Trophoblast cell (in vitro differentiated cells and primary cell): ENCODE measurements around the gene DCLRE1C.
A peak's percentile ranks its signal among the peaks of the same experiment; 100 is the strongest.

Source experiments
- DNase-seq, 2 donors: peaks; one replicate each; pipeline ENCODE4 v3.0.0-alpha.2; 2016
- H2AFZ ChIP-seq: 2 replicates; pipeline ENCODE4 v1.6.1; 2013; ENCODE audit warnings: low read length, moderate library complexity, mild to moderate bottlenecking; ENCODE audit not compliant: insufficient read depth, poor library complexity
- H2AK5ac ChIP-seq: 2 replicates; pipeline ENCODE4 v1.6.1; 2013; ENCODE audit warnings: mild to moderate bottlenecking, low read length
- H2BK120ac ChIP-seq: 2 replicates; pipeline ENCODE4 v1.6.1; 2013; ENCODE audit warnings: low read length, mild to moderate bottlenecking, moderate library complexity; ENCODE audit not compliant: insufficient read depth, poor library complexity
- H2BK12ac ChIP-seq: 2 replicates; pipeline ENCODE4 v1.6.1; 2013; ENCODE audit warnings: mild to moderate bottlenecking, low read length, moderate library complexity
- H2BK5ac ChIP-seq: 2 replicates; pipeline ENCODE4 v1.6.1; 2013; ENCODE audit warnings: low read length, low read depth, moderate library complexity, mild to moderate bottlenecking; ENCODE audit not compliant: poor library complexity
- H3K14ac ChIP-seq: 2 replicates; pipeline ENCODE4 v1.6.1; 2013; ENCODE audit warnings: mild to moderate bottlenecking, low read length
- H3K18ac ChIP-seq: 2 replicates; pipeline ENCODE4 v1.6.1; 2013; ENCODE audit warnings: mild to moderate bottlenecking, low read length
- H3K23ac ChIP-seq: 2 replicates; pipeline ENCODE4 v1.6.1; 2013; ENCODE audit warnings: low read length
- H3K27ac ChIP-seq: 2 replicates; pipeline ENCODE4 v1.5.1; 2013; ENCODE audit warnings: low read depth, mild to moderate bottlenecking, inconsistent platforms, low read length, moderate library complexity
- H3K27me3 ChIP-seq: 2 replicates; pipeline ENCODE4 v1.6.1; 2013; ENCODE audit warnings: inconsistent platforms, mild to moderate bottlenecking, low read length, moderate library complexity; ENCODE audit not compliant: insufficient read depth
- H3K36me3 ChIP-seq, 2 experiments: 1 replicate in 1 of 2; 2 replicates in 1 of 2; pipeline ENCODE4 v1.6.1; 2013; ENCODE audit warnings: low read length in 2 of 2, mild to moderate bottlenecking in 2 of 2, moderate library complexity in 1 of 2; ENCODE audit not compliant: insufficient read depth in 2 of 2, control insufficient read depth in 1 of 2
- H3K4ac ChIP-seq: 2 replicates; pipeline ENCODE4 v1.6.1; 2013; ENCODE audit warnings: low read depth, mild to moderate bottlenecking, low read length, moderate library complexity
- H3K4me1 ChIP-seq, 2 experiments: 1 replicate in 1 of 2; 2 replicates in 1 of 2; pipeline ENCODE4 v1.6.1; 2013; ENCODE audit warnings: low read length in 2 of 2, mild to moderate bottlenecking in 2 of 2, moderate library complexity in 1 of 2; ENCODE audit not compliant: insufficient read depth in 2 of 2, control insufficient read depth in 1 of 2
- H3K4me2 ChIP-seq: 2 replicates; pipeline ENCODE4 v1.6.1; 2013; ENCODE audit warnings: inconsistent platforms, mild to moderate bottlenecking, low read length, moderate library complexity
- H3K4me3 ChIP-seq: 2 replicates; pipeline ENCODE4 v1.5.1; 2013; ENCODE audit warnings: mild to moderate bottlenecking, low read depth, low read length, inconsistent platforms
- H3K79me1 ChIP-seq: one replicate; pipeline ENCODE4 v1.6.1; 2013; ENCODE audit warnings: low read length
- H3K79me2 ChIP-seq: 2 replicates; pipeline ENCODE4 v1.6.1; 2013; ENCODE audit warnings: low read length, mild to moderate bottlenecking; ENCODE audit not compliant: control insufficient read depth, insufficient read depth, poor library complexity
- H3K9ac ChIP-seq: 2 replicates; pipeline ENCODE4 v1.6.1; 2013; ENCODE audit warnings: mild to moderate bottlenecking, low read length
- H3K9me3 ChIP-seq: 2 replicates; pipeline ENCODE4 v1.6.1; 2013; ENCODE audit warnings: low read depth, mild to moderate bottlenecking, control low read depth, inconsistent platforms, low read length; ENCODE audit not compliant: insufficient read depth
- H4K12ac ChIP-seq: 2 replicates; pipeline ENCODE4 v1.6.1; 2013; ENCODE audit warnings: low read depth, mild to moderate bottlenecking, low read length, moderate library complexity
- H4K8ac ChIP-seq: 2 replicates; pipeline ENCODE4 v1.6.1; 2013; ENCODE audit warnings: low read depth, mild to moderate bottlenecking, low read length, moderate library complexity
- H4K91ac ChIP-seq: one replicate; pipeline ENCODE4 v1.6.1; 2013; ENCODE audit warnings: low read depth, mild to moderate bottlenecking, low read length, moderate library complexity
- WGBS: extraction: QIAGEN DNeasy Blood & Tissue Kit; methylation state at CpG from one replicate; pipeline ENCODE4 v1.1.7; 2013; ENCODE audit warnings: missing lambda C conversion rate; ENCODE audit not compliant: insufficient read length, insufficient coverage; ENCODE audit errors: extremely low coverage; 5-methylcytosine and 5-hydroxymethylcytosine counted together

Gene DCLRE1C

DNA sequence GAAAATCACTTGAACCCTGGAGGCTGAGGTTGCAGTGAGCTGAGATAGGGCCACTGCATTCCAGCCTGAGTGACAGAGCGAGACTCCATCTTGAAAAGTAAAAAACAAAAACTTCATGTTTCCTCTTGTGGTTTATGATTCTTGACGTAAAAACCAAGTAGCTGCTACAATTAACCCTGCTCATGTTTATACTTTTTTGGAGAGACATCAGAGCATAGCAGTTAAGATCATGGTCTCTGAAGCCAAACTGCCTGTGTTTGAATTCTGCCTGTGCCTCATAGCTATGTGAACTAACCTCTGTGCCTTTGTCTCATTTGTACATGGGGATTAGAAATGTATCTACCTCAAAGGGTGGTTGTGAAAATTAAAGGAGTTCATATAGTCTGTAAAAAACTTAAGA, 48.0 kb downstream of the DCLRE1C start:
- no peak overlapping the region for H3K4me2 ChIP-seq
- H3K27ac ChIP-seq, result no peak overlapping the region
- no peak for DNase-seq
- H3K4ac ChIP-seq, result no peak overlapping the region
- no peaks in the 10 kb centered on the region for H3K27me3 ChIP-seq
- H3K9ac ChIP-seq, result no peak overlapping the region
- H4K12ac ChIP-seq, result no peak overlapping the region
- no peak overlapping the region for H2BK120ac ChIP-seq
- WGBS, result no CpG with 5 or more reads among the region's 2 CpGs
- H2BK12ac ChIP-seq, result no peak overlapping the region
- no peak overlapping the region for H2AK5ac ChIP-seq
- H3K4me3 ChIP-seq, result no peak overlapping the region
- no peak overlapping the region for H3K14ac ChIP-seq
- H3K18ac ChIP-seq, result no peak overlapping the region
- no peak overlapping the region for H2AFZ ChIP-seq
- no peaks in the 10 kb centered on the region for H3K79me1 ChIP-seq
- H2BK5ac ChIP-seq, result no peak overlapping the region
- no peak overlapping the region for H4K91ac ChIP-seq
- H3K4me1 ChIP-seq, result no peaks in the 10 kb centered on the region
- H4K8ac ChIP-seq, result no peak overlapping the region
- no peaks in the 10 kb centered on the region for H3K79me2 ChIP-seq
- no peak overlapping the region for H3K23ac ChIP-seq
- H3K9me3 ChIP-seq, result peaks cover under 1% of the 10 kb centered on the region
- H3K36me3 ChIP-seq, result peaks cover 14 to 22% of the 10 kb centered on the region in 2 experiments

DNA sequence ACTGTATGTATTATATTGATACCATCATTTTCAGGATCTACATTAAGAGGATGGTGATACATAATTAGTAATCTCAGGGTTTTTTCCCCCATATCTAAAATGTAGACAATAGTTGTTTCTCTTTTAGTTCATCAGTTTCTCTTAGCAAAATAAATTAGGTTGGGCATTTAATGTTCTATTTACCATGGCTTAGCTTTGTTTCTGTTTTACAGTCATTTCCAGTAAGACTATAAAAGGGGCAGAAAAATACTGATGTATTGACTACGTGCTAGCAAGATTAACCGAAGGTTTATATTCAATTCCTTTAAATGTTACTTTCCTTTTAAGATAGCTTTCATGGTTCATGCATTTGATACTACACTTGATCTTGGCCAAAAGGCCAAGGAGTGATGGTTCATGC, 49.0 kb downstream of the DCLRE1C start:
- Histone ChIP-seq H4K12ac (no peak overlapping the region), H3K23ac (no peak overlapping the region), H3K79me1 (no peaks in the 10 kb centered on the region), H2AFZ (no peak overlapping the region), H3K27ac (no peak overlapping the region), H4K91ac (no peak overlapping the region), H3K4me1 (no peaks in the 10 kb centered on the region), H2BK12ac (no peak overlapping the region), H3K14ac (no peak overlapping the region), H3K36me3 (peaks cover 14 to 16% of the 10 kb centered on the region in 2 experiments), H3K9ac (no peak overlapping the region), H3K4ac (no peak overlapping the region), H3K4me2 (no peak overlapping the region), H2AK5ac (no peak overlapping the region), H3K27me3 (no peaks in the 10 kb centered on the region), H3K4me3 (no peak overlapping the region), H4K8ac (no peak overlapping the region), H3K18ac (no peak overlapping the region), H3K79me2 (no peaks in the 10 kb centered on the region), H2BK120ac (no peak overlapping the region), H3K9me3 (no peaks in the 10 kb centered on the region), H2BK5ac (no peak overlapping the region)
- no CpG with 5 or more reads among the region's 2 CpGs for WGBS
- no peak for DNase-seq

DNA sequence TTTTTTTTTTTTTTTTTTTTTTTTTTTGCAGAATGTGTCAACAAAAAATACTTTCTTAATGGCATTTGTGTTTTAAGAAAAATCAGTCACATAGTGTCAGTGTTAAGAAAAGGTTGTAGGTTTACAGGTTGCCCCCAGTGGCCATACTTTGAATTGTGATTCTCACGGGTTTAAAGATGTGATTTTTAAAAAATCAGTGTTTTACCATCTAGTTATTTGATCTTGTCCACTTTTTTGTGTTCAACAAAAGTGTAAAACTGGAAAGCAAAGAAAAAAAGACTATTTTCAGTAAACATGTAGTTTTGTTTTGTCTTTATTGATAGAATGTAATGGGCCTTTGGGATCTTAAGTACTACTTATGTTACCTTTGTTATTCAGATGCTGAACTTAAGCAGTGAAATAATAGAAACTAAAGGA, 49.6 kb downstream of the DCLRE1C start:
- Histone ChIP-seq H3K4me3 (no peak overlapping the region), H3K79me1 (no peaks in the 10 kb centered on the region)
- WGBS, result no CpG with 5 or more reads among the region's 1 CpG

DNA sequence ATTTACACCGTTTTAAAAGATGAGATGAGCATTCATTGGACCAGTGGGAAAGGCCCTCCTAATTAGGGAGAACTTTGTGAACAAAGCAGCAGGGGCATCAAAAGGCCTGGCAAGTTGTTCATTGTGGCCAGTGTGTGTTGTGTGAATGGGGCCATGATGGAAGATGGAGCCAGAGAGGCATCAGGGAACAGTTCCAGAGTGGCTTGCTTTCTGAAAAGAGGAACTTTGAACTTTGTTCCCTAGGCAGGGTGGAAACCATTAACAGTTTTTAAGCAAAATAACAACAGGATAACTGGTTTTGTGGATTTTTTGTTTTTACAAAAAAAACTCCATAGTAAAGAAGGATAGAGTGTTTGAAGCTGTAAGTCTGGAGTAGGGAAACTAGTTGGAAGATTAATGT, 62.7 kb downstream of the DCLRE1C start:
- no CpG with 5 or more reads among the region's 1 CpG for WGBS
- H3K79me1 ChIP-seq, result no peaks in the 10 kb centered on the region
- peaks cover 3% of the 10 kb centered on the region for H3K79me2 ChIP-seq

More for the DNA sequence above, 49.6 kb downstream of the DCLRE1C start:
- H4K12ac ChIP-seq, result no peak overlapping the region
- H4K91ac ChIP-seq, result no peak overlapping the region
- peak; percentile 24 to 70 for DNase-seq
- H3K14ac ChIP-seq, result no peak overlapping the region
- no peak overlapping the region for H2BK5ac ChIP-seq
- no peak overlapping the region for H2BK12ac ChIP-seq
- no peak overlapping the region for H2AFZ ChIP-seq
- H2BK120ac ChIP-seq, result no peak overlapping the region
- no peak overlapping the region for H3K23ac ChIP-seq
- peaks cover 14 to 17% of the 10 kb centered on the region in 2 experiments for H3K36me3 ChIP-seq
- H3K18ac ChIP-seq, result no peak overlapping the region
- no peaks in the 10 kb centered on the region for H3K4me1 ChIP-seq
- no peaks in the 10 kb centered on the region for H3K9me3 ChIP-seq
- no peak overlapping the region for H3K4ac ChIP-seq
- no peak overlapping the region for H3K4me2 ChIP-seq
- H3K79me2 ChIP-seq, result no peaks in the 10 kb centered on the region
- H3K27ac ChIP-seq, result no peak overlapping the region
- H3K9ac ChIP-seq, result no peak overlapping the region
- no peaks in the 10 kb centered on the region for H3K27me3 ChIP-seq
- H2AK5ac ChIP-seq, result no peak overlapping the region
- H4K8ac ChIP-seq, result no peak overlapping the region

More for the DNA sequence above, 62.7 kb downstream of the DCLRE1C start:
- no peak for DNase-seq
- Histone ChIP-seq H3K27me3 (no peaks in the 10 kb centered on the region), H3K9ac (no peak overlapping the region), H3K9me3 (no peaks in the 10 kb centered on the region), H3K4me3 (no peak overlapping the region), H3K27ac (no peak overlapping the region), H2BK120ac (no peak overlapping the region), H2BK5ac (no peak overlapping the region), H3K4me1 (no peaks in the 10 kb centered on the region), H4K12ac (no peak overlapping the region), H2AK5ac (no peak overlapping the region), H3K4ac (peak overlapping the region; percentile 68), H3K4me2 (no peak overlapping the region), H3K36me3 (peaks cover 0 to 2% of the 10 kb centered on the region in 2 experiments), H3K23ac (no peak overlapping the region), H2BK12ac (no peak overlapping the region), H4K91ac (no peak overlapping the region), H3K14ac (no peak overlapping the region), H2AFZ (no peak overlapping the region), H4K8ac (no peak overlapping the region), H3K18ac (no peak overlapping the region)
